Measurements from ENCODE around the gene DNAJC3.
"Not testable (repeated sequence)": the region's sequence is repeated elsewhere in the genome, so short reads cannot be mapped to it uniquely, and the experiment has no call there.

The DNAJC3 gene

DNA sequence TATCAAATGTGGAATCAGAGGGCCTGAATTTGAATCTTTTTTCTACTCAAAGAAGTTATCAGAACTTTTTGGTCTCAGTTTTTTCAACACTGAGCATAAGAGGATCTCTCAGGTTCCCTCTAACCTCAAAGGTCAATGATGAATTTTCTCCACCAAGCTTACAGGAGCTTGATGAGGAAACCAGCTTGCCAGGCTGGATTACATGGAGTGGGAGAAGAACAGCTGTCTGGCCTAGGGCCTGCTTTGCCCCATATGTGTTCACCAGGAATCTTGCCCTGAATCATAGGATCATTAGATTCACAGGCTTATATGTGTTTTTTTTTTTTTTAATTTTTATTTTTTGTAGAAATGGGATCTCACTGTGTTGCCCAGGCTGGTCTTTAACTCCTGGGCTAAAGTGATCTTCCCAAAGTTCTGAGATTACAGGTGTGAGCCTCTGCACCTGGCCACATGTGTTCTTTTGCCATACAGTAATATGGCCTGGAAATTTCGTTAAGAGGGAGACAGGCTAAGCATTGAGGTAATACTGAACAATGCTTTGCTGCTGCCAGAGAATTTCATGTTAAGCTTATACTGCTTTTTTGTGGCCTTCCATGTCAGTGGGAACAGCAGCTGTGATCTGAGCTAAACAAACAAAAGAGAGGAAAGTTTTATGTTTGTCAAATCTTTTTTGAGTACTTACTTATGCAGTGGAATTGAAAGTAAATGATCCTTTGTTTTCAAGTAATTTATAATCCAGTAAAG is 110.6 kb downstream of the DNAJC3 start:
- H3K27me3 ChIP-seq (ENCODE audit: control insufficient read depth in 1 of 2, insufficient read depth in 2 of 2, low read length in 2 of 2): no peaks in the 10 kb centered on the region
- H3K27ac ChIP-seq (ENCODE audit: low read depth, low read length): no peak overlapping the region
- H3K4me3 ChIP-seq (ENCODE audit: low read depth in 1 of 2, low read length in 2 of 2): no peak overlapping the region
- H3K9me3 ChIP-seq (ENCODE audit: control insufficient read depth in 1 of 2, low read length in 2 of 2): no peaks in the 10 kb centered on the region
- no peak overlapping the region for H3K9ac ChIP-seq (ENCODE audit: low read depth in 1 of 2, low read length in 2 of 2)
- no peaks in the 10 kb centered on the region for H3K4me1 ChIP-seq (ENCODE audit: control insufficient read depth in 1 of 2, insufficient read depth in 2 of 2, low read length in 2 of 2)
- peaks cover 21 to 54% of the 10 kb centered on the region in 2 donors for H3K36me3 ChIP-seq (ENCODE audit: control insufficient read depth in 1 of 2, insufficient read depth in 2 of 2, low read length in 2 of 2)

DNA sequence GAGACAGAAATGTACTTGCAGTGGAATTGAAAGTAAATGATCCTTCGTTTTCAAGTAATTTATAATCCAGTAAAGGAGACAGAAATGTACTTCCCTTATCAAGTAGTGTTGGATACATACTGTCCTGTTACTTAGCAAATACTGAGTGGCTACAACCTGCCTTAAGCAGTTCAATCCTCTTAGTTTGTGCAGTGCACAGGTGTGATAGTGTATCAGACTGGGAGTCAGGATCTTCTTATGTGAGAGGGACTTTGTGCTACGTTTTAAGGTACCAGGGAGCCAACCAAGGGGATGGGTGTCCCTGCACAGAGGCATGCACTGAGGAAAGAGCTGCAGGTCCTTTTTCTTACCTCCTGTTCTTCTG is 111.1 kb downstream of the DNAJC3 start:
- Histone ChIP-seq H3K27ac (ENCODE audit: low read depth, low read length) (no peak overlapping the region), H3K9ac (ENCODE audit: low read depth in 1 of 2, low read length in 2 of 2) (no peak overlapping the region), H3K4me3 (ENCODE audit: low read depth in 1 of 2, low read length in 2 of 2) (no peak overlapping the region), H3K27me3 (ENCODE audit: control insufficient read depth in 1 of 2, insufficient read depth in 2 of 2, low read length in 2 of 2) (no peaks in the 10 kb centered on the region), H3K4me1 (ENCODE audit: control insufficient read depth in 1 of 2, insufficient read depth in 2 of 2, low read length in 2 of 2) (no peaks in the 10 kb centered on the region), H3K9me3 (ENCODE audit: control insufficient read depth in 1 of 2, low read length in 2 of 2) (no peaks in the 10 kb centered on the region), H3K36me3 (ENCODE audit: control insufficient read depth in 1 of 2, insufficient read depth in 2 of 2, low read length in 2 of 2) (peaks cover 21 to 59% of the 10 kb centered on the region in 2 donors)

DNA sequence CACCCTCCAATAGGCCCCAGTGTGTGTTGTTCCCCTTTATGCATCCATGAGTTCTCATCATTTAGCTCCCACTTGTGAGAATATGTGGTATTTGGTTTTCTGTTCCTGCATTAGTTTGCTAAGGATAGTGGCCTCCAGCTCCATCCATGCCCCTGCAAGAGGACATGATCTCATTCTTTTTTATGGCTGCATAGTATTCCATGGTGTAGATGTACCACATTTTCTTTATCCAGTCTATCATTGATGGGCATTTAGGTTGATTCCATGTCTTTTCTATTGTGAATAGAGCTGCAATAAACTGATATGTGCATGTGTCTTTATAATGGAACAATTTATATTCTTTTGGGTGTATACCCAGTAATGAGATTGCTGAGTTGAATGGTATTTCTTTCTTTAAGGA is 112.4 kb downstream of the DNAJC3 start:
- H3K4me1 ChIP-seq (ENCODE audit: control insufficient read depth in 1 of 2, insufficient read depth in 2 of 2, low read length in 2 of 2); H3K27me3 ChIP-seq (ENCODE audit: control insufficient read depth in 1 of 2, insufficient read depth in 2 of 2, low read length in 2 of 2); H3K27ac ChIP-seq (ENCODE audit: low read depth, low read length); H3K9ac ChIP-seq (ENCODE audit: low read depth in 1 of 2, low read length in 2 of 2); H3K9me3 ChIP-seq (ENCODE audit: control insufficient read depth in 1 of 2, low read length in 2 of 2); H3K4me3 ChIP-seq (ENCODE audit: low read depth in 1 of 2, low read length in 2 of 2): not testable (repeated sequence)
- peaks cover 21 to 59% of the 10 kb centered on the region in 2 donors for H3K36me3 ChIP-seq (ENCODE audit: control insufficient read depth in 1 of 2, insufficient read depth in 2 of 2, low read length in 2 of 2)

DNA sequence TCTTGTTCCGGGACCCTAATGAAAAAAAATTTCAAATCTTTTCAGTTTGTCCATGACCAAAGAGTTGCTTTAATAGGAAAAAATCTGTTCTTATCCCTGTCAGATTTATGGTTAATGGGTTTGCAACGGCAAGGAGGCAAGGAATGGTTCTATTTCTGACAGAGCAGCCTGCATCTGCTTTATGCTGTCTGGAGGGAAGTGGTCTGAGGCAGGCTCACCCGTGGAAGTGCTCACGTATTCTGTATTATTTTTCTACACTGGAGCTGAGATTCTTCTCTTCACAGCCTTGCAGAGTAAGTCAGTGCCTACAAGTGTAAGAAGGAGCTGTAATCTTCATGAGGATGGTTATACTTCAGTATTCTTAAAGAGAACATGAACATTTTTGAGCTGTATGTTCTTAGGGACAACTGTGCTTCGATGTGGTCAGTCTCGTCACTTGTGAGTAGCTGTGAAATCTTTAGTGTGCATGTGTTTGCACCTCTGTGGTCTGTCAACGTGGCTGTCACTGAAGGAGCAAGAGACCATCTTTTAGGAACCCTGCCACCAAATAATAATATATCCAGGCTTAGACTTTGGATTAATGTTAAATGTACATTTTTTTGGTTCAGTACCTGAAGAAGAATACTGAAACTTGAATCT is 114.3 kb downstream of the DNAJC3 start:
- Histone ChIP-seq H3K9me3 (ENCODE audit: control insufficient read depth in 1 of 2, low read length in 2 of 2) (no peaks in the 10 kb centered on the region), H3K27me3 (ENCODE audit: control insufficient read depth in 1 of 2, insufficient read depth in 2 of 2, low read length in 2 of 2) (no peaks in the 10 kb centered on the region), H3K9ac (ENCODE audit: low read depth in 1 of 2, low read length in 2 of 2) (no peak overlapping the region), H3K4me1 (ENCODE audit: control insufficient read depth in 1 of 2, insufficient read depth in 2 of 2, low read length in 2 of 2) (no peaks in the 10 kb centered on the region), H3K27ac (ENCODE audit: low read depth, low read length) (no peak overlapping the region), H3K36me3 (ENCODE audit: control insufficient read depth in 1 of 2, insufficient read depth in 2 of 2, low read length in 2 of 2) (peaks cover 25 to 60% of the 10 kb centered on the region in 2 donors), H3K4me3 (ENCODE audit: low read depth in 1 of 2, low read length in 2 of 2) (no peak overlapping the region)

DNA sequence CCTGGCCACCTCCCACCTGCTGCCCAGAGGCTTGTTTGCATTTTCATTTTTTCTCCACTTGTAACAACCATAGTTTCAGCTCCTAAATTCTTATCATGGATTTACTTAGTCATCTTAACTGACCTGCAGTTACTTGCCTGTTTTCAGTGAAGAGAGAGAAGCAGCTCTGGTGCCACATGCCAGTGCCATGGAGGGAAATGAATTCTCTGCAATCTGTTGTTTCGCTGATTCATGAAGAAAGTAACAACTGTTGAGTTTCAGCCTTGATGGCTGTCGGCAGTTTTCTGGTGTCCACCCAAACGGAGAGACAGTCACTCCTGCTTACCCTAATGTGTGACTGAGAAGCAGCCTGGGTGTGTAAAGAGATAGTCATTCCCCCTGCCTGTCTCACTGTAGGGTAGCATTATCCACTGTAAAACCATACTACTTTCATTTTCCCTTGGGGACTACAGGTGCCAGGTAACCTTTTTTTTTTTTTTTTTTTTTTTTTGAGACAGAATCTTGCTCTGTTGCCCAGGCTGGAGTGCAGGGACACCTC is 116.1 kb downstream of the DNAJC3 start:
- Histone ChIP-seq H3K27ac (ENCODE audit: low read depth, low read length) (no peak overlapping the region), H3K4me3 (ENCODE audit: low read depth in 1 of 2, low read length in 2 of 2) (no peak overlapping the region), H3K27me3 (ENCODE audit: control insufficient read depth in 1 of 2, insufficient read depth in 2 of 2, low read length in 2 of 2) (no peaks in the 10 kb centered on the region), H3K9me3 (ENCODE audit: control insufficient read depth in 1 of 2, low read length in 2 of 2) (no peaks in the 10 kb centered on the region), H3K9ac (ENCODE audit: low read depth in 1 of 2, low read length in 2 of 2) (no peak overlapping the region), H3K36me3 (ENCODE audit: control insufficient read depth in 1 of 2, insufficient read depth in 2 of 2, low read length in 2 of 2) (peaks cover 24 to 47% of the 10 kb centered on the region in 2 donors), H3K4me1 (ENCODE audit: control insufficient read depth in 1 of 2, insufficient read depth in 2 of 2, low read length in 2 of 2) (no peaks in the 10 kb centered on the region)

DNA sequence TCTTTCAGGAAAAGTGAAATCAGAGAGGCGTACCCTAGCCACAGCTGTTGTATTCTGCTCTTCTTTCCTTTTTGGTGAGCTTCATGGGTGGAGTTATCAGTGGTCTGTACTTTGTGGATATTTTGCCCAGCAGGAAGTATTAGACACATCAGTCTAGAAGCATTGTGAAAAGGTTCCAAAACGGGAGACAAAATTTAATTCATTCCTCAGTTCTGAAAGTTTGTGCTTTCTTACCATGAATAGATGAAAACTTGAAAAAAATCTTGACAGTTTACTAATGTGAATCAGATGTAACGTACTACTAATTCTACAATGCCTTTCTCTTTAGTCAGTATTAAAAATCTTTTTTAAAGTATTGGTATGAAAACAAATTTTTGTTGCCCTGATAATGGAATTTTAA is 116.8 kb downstream of the DNAJC3 start:
- peaks cover 17 to 40% of the 10 kb centered on the region in 2 donors for H3K36me3 ChIP-seq (ENCODE audit: control insufficient read depth in 1 of 2, insufficient read depth in 2 of 2, low read length in 2 of 2)

DNA sequence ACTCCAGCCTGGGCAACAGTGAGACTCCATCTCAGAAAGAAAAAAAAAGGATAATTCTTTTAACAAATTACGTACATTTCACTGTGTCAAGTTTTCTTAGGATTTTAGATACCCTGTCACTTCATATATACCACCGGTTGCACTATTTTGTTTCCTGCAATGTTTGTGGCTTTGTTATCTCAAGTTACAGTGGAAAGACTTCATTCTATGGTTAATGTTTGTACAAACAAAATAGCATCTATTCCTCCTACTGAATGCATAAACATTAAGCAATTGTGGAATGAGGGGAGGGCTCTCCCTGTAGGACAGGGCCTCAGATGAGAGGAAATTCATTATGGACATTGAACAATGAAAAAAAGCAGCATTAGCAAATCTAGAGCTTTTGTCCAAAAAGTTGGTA is 120.1 kb downstream of the DNAJC3 start:
- no peak overlapping the region for H3K27ac ChIP-seq (ENCODE audit: low read depth, low read length)
- no peaks in the 10 kb centered on the region for H3K27me3 ChIP-seq (ENCODE audit: control insufficient read depth in 1 of 2, insufficient read depth in 2 of 2, low read length in 2 of 2)
- H3K9me3 ChIP-seq (ENCODE audit: control insufficient read depth in 1 of 2, low read length in 2 of 2): no peaks in the 10 kb centered on the region
- no peak overlapping the region for H3K9ac ChIP-seq (ENCODE audit: low read depth in 1 of 2, low read length in 2 of 2)
- H3K36me3 ChIP-seq (ENCODE audit: control insufficient read depth in 1 of 2, insufficient read depth in 2 of 2, low read length in 2 of 2): peaks cover 5 to 13% of the 10 kb centered on the region in 2 donors
- H3K4me3 ChIP-seq (ENCODE audit: low read depth in 1 of 2, low read length in 2 of 2): no peak overlapping the region
- no peaks in the 10 kb centered on the region for H3K4me1 ChIP-seq (ENCODE audit: control insufficient read depth in 1 of 2, insufficient read depth in 2 of 2, low read length in 2 of 2)

More for the DNA sequence above, 116.8 kb downstream of the DNAJC3 start:
- Histone ChIP-seq H3K9ac (ENCODE audit: low read depth in 1 of 2, low read length in 2 of 2) (no peak overlapping the region), H3K27me3 (ENCODE audit: control insufficient read depth in 1 of 2, insufficient read depth in 2 of 2, low read length in 2 of 2) (no peaks in the 10 kb centered on the region), H3K4me1 (ENCODE audit: control insufficient read depth in 1 of 2, insufficient read depth in 2 of 2, low read length in 2 of 2) (no peaks in the 10 kb centered on the region), H3K27ac (ENCODE audit: low read depth, low read length) (no peak overlapping the region), H3K4me3 (ENCODE audit: low read depth in 1 of 2, low read length in 2 of 2) (no peak overlapping the region), H3K9me3 (ENCODE audit: control insufficient read depth in 1 of 2, low read length in 2 of 2) (no peaks in the 10 kb centered on the region)

DNA sequence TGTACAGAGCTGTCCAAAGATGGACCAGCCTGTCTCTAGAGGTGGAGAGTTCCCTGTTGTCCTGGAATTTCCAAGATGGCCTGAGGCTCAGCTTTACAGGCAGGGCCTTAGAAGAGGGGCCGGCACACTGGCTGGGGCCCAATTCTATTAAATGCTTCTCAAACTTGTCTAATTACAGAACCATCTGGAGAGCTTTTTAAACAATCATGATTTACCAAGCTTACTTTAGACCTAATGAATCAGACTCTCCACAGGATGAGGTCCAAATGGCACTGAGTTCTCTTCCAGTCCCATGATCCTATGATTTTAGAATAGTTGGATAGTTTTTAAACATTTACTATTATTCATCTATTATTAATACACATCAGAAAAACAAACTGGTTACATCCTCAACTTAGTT is 123.5 kb downstream of the DNAJC3 start:
- Histone ChIP-seq H3K4me1 (ENCODE audit: control insufficient read depth in 1 of 2, insufficient read depth in 2 of 2, low read length in 2 of 2) (no peaks in the 10 kb centered on the region), H3K27ac (ENCODE audit: low read depth, low read length) (no peak overlapping the region), H3K27me3 (ENCODE audit: control insufficient read depth in 1 of 2, insufficient read depth in 2 of 2, low read length in 2 of 2) (no peaks in the 10 kb centered on the region), H3K4me3 (ENCODE audit: low read depth in 1 of 2, low read length in 2 of 2) (no peak overlapping the region), H3K36me3 (ENCODE audit: control insufficient read depth in 1 of 2, insufficient read depth in 2 of 2, low read length in 2 of 2) (peaks cover 3 to 4% of the 10 kb centered on the region in 2 donors), H3K9ac (ENCODE audit: low read depth in 1 of 2, low read length in 2 of 2) (no peak overlapping the region), H3K9me3 (ENCODE audit: control insufficient read depth in 1 of 2, low read length in 2 of 2) (no peaks in the 10 kb centered on the region)

DNA sequence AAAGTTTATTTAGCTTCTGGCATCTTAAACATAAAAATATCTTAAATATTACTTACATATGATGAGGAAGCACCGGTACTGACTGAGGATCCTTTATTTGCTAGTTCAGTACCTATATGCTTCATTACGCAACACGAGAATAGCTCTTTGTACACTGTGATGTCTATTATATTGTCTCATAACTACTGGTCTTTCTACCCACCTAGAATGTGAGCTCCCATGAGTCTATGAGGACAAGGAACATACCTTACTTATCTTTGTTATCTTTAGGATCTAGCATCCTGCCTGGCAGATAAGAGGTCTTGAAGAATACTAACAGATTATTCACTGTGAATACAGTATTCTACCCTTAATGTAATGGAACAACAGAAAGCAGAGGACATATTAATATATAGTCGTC is 124.9 kb downstream of the DNAJC3 start:
- H3K4me3 ChIP-seq (ENCODE audit: low read depth in 1 of 2, low read length in 2 of 2): no peak overlapping the region

DNA sequence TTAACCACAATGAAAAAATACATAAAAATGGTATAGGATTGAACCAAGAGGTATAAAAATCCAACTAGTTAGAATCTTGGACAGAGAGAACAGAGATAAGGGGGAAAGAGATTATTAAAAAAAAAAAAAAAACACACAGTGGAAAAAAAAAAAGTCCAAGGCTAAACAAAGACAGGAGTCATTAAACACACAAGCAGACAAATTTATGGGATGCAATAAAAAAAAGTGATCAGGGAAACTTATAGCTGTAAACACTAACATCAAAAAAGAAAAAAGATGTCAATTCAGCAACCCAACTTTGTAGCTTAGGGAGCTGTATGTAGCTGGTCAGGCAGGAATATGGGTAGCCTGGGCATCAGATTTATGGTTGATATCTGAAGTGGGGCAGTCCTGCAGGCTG is 129.0 kb downstream of the DNAJC3 start:
- Histone ChIP-seq H3K27me3 (ENCODE audit: control insufficient read depth in 1 of 2, insufficient read depth in 2 of 2, low read length in 2 of 2) (no peaks in the 10 kb centered on the region), H3K4me3 (ENCODE audit: low read depth in 1 of 2, low read length in 2 of 2) (no peak overlapping the region), H3K4me1 (ENCODE audit: control insufficient read depth in 1 of 2, insufficient read depth in 2 of 2, low read length in 2 of 2) (no peaks in the 10 kb centered on the region), H3K27ac (ENCODE audit: low read depth, low read length) (no peak overlapping the region), H3K9me3 (ENCODE audit: control insufficient read depth in 1 of 2, low read length in 2 of 2) (peaks cover 5 to 9% of the 10 kb centered on the region in 2 donors), H3K9ac (ENCODE audit: low read depth in 1 of 2, low read length in 2 of 2) (no peak overlapping the region), H3K36me3 (ENCODE audit: control insufficient read depth in 1 of 2, insufficient read depth in 2 of 2, low read length in 2 of 2) (peaks cover 0 to 3% of the 10 kb centered on the region in 2 donors)

More for the DNA sequence above, 124.9 kb downstream of the DNAJC3 start:
- peaks cover 5% of the 10 kb centered on the region in 2 donors for H3K9me3 ChIP-seq (ENCODE audit: control insufficient read depth in 1 of 2, low read length in 2 of 2)
- no peaks in the 10 kb centered on the region for H3K27me3 ChIP-seq (ENCODE audit: control insufficient read depth in 1 of 2, insufficient read depth in 2 of 2, low read length in 2 of 2)
- H3K4me1 ChIP-seq (ENCODE audit: control insufficient read depth in 1 of 2, insufficient read depth in 2 of 2, low read length in 2 of 2): no peaks in the 10 kb centered on the region
- H3K36me3 ChIP-seq (ENCODE audit: control insufficient read depth in 1 of 2, insufficient read depth in 2 of 2, low read length in 2 of 2): no peaks in the 10 kb centered on the region
- no peak overlapping the region for H3K9ac ChIP-seq (ENCODE audit: low read depth in 1 of 2, low read length in 2 of 2)
- no peak overlapping the region for H3K27ac ChIP-seq (ENCODE audit: low read depth, low read length)
